Progenitor cell of endocrine pancreas (in vitro differentiated cells): ENCODE results near the gene ALG8. TPM values are rescaled to one million over a fixed set of nuclear protein-coding genes. Genes with fewer than 3 reads are reported as not detected.

Source experiments
- DNase-seq: peaks from one replicate; pipeline ENCODE4 v3.0.0; 2021; ENCODE audit warnings: low spot score; ENCODE audit not compliant: unreplicated experiment
- H3K27ac Mint-ChIP-seq: 2 replicates; pipeline ENCODE4 v1.8.0; 2021; ENCODE audit warnings: mild to moderate bottlenecking, moderate library complexity, mixed read lengths
- H3K27me3 Mint-ChIP-seq: 2 replicates; pipeline ENCODE4 v1.8.0; 2021; ENCODE audit warnings: mixed read lengths
- H3K36me3 Mint-ChIP-seq: 2 replicates; pipeline ENCODE4 v1.8.0; 2022; ENCODE audit warnings: mixed read lengths; ENCODE audit not compliant: insufficient read depth
- H3K4me1 Mint-ChIP-seq: 2 replicates; pipeline ENCODE4 v1.8.0; 2021; ENCODE audit warnings: low read depth, mixed read lengths
- H3K4me3 Mint-ChIP-seq: 2 replicates; pipeline ENCODE4 v1.8.0; 2021; ENCODE audit warnings: low read depth, mild to moderate bottlenecking, moderate library complexity, mixed read lengths
- H3K9me3 Mint-ChIP-seq: 2 replicates; pipeline ENCODE4 v1.8.0; 2021; ENCODE audit warnings: low read depth, mixed read lengths
- CTCF ChIP-seq: fragments of 200-600 bp; sonication (generic); IDR thresholded peaks from one replicate; pipeline ENCODE4 v1.5.0; 2021; ENCODE audit warnings: antibody characterized with exemption, mild to moderate bottlenecking; ENCODE audit not compliant: unreplicated experiment
- total RNA-seq: library from RNA; stranded (reverse); gene quantifications from 2 replicates; pipeline ENCODE4 v1.2.1, GENCODE V29; 2021

The ALG8 gene
- total RNA-seq, 1 donor from 2014 or later, result 60.4 TPM

DNA sequence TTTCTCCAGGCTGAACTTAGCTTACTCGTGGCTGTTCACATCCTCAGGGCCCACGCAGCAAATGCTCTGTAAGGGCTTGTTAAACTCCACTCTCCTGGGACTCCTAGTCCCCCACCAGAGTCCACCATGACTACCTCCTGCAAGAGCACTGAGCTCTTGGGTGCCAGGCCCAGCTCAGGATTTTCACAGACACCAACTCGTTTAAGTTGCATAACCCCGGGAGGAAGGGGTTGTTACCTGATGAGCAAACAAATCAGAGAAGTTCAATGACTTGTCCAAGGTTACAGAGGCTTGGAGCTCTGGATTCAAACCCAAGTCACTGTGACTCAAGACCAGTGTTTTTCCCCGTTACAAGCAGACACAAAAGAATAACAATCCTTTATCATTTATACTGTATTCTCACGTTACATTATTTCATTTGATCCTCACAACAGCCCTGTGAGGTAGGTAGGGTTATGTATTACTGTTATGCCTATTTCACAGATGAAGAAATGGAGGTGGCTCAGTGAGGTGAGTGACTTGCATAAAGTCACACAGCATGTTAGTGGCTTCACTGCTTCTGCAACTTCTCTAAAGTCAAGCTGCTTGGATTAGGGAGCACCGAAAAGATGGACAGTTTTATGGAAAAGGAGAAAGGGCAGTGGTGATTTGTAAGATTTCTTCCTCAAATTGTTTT is 31.6 kb upstream of the ALG8 start:
- Mint-ChIP-seq H3K4me1 (peaks cover 10% of the 10 kb centered on the region), H3K4me3 (no peak overlapping the region), H3K36me3 (peaks cover 10% of the 10 kb centered on the region), H3K27ac (no peak overlapping the region), H3K9me3 (no peaks in the 10 kb centered on the region), H3K27me3 (no peaks in the 10 kb centered on the region)
- no peak for DNase-seq
- TF ChIP-seq CTCF, result no peak

GRCh38 chr11:78170413-78170812 is 31.0 kb upstream of the ALG8 start:
- Mint-ChIP-seq H3K4me3 (no peak overlapping the region), H3K4me1 (peaks cover 10% of the 10 kb centered on the region), H3K27me3 (no peaks in the 10 kb centered on the region)

DNA sequence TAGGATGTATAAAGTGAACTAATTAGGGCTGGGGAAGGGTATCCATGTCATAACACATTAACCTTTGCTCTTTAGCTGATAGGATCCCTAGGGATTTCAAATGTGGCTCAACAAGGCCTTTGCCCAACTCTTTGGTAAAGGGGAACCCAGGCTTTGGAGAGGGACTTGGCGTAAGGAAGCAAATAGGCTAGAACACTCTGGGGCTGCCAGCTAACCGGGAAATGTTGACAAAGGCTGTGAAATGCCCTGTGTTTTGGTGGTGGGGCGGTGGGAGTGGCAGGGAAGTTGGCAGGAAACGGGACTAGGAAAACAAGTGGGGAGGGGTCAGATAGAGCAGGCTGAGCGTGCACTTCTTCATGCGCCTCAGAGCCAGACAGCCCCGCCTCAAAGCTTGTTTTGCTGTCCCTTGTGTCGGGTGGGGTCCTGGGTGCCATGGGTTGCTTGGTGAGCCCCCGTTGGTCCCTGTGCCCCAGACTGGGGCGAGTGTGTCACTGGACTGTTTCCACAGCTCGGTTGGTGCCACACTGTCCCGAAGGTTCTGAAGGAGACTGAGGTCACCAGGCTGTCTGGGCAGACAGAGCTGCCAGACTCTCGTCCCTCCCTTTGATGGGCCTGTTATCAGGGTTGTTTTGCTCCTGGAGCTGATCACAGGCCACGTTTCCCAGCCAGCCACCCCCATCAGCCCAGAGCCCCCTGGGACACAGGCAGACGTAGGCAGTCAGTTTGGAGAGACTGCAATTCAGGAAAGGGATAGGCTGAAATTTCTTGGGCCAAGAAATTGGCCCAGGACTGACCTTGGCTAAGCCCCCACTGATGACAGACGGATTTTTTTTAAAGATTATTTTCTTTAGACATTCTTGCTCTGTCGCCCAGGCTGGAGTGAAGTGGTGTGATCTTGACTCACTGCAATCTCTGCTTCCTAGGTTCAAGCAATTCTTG is 29.4 kb upstream of the ALG8 start:
- TF ChIP-seq CTCF, result no peak
- no peak overlapping the region for H3K4me3 Mint-ChIP-seq
- no peak overlapping the region for H3K27ac Mint-ChIP-seq
- H3K4me1 Mint-ChIP-seq, result peaks cover 10% of the 10 kb centered on the region
- no peaks in the 10 kb centered on the region for H3K9me3 Mint-ChIP-seq
- no peak for DNase-seq
- H3K27me3 Mint-ChIP-seq, result no peaks in the 10 kb centered on the region
- H3K36me3 Mint-ChIP-seq, result peaks cover 8% of the 10 kb centered on the region

More at GRCh38 chr11:78170413-78170812, 31.0 kb upstream of the ALG8 start:
- Mint-ChIP-seq H3K9me3 (no peaks in the 10 kb centered on the region), H3K27ac (no peak overlapping the region), H3K36me3 (peaks cover 10% of the 10 kb centered on the region)
- no peak for DNase-seq
- TF ChIP-seq CTCF, result no peak

DNA sequence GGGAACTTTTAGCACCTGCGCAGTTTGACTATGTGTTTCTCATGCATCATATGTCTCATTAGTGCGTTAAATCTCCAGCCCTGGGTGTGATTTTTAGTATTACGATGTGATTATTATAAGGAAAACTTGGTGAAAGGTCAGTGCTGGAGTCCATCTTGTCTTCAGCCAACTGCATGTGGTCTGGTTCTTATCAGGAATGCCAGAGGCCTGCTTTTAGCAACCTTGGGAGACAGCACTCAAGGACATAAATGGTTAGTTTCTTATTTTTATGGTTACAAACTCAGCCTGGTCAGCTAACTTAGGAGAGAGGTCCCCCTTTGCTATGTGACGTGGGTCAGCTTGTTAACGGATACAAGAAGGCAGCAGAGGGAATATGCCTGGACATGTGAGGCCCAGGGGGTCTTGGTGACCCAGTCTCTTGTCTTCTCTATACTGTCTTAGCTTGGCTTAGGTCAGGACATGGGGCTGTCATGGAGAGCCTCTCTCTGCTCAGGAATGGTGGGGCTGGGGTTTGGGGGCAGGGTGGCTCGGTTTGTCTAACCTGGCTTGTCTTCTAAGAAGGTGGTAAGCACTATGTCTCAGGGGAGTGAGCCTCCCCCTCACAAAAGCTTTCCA is 27.5 kb upstream of the ALG8 start:
- Mint-ChIP-seq H3K9me3 (no peaks in the 10 kb centered on the region), H3K36me3 (no peaks in the 10 kb centered on the region), H3K27ac (no peak overlapping the region), H3K4me1 (peaks cover 10% of the 10 kb centered on the region), H3K4me3 (no peak overlapping the region), H3K27me3 (no peaks in the 10 kb centered on the region)
- DNase-seq, result no peak
- no peak for TF ChIP-seq CTCF

DNA sequence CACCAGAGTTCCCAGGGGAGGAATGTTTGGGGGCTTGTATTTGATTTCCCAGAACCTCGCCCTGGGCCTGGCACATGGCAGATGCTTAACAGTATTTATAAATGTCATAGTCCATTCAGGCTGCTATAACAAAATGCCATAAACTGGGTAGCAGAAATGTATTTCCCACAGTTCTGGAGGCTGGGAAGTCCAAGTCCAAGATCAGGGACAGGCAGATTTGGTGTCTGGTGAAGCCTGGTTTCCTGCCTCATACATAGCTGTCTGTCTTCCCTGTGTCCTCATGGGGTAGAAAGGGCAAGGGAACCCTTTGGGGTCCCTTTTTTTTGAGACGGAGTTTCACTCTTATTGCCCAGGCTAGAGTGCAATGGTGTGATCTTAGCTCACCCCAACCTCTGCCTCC is 25.0 kb upstream of the ALG8 start:
- no peaks in the 10 kb centered on the region for H3K27me3 Mint-ChIP-seq
- DNase-seq, result no peak
- H3K4me3 Mint-ChIP-seq, result no peak overlapping the region
- no peak overlapping the region for H3K27ac Mint-ChIP-seq
- no peaks in the 10 kb centered on the region for H3K36me3 Mint-ChIP-seq
- no peak for TF ChIP-seq CTCF
- no peaks in the 10 kb centered on the region for H3K9me3 Mint-ChIP-seq
- peaks cover 10% of the 10 kb centered on the region for H3K4me1 Mint-ChIP-seq
